Right lobe of liver (tissue), 6 donors: ENCODE data around the gene POLR1C. TPM values are rescaled to one million over a fixed set of nuclear protein-coding genes. Genes with fewer than 3 reads are reported as not detected.

Experiments used
- ATAC-seq, 4 donors: fragments of 200-7000 bp; cut with Tn5 transposase; one replicate each; pipeline ENCODE4 v1.9.1; 2020; ENCODE audit warnings: mild to moderate bottlenecking in 4 of 4, moderate library complexity in 4 of 4
- DNase-seq, 3 donors: peaks; one replicate each; pipeline ENCODE4 v3.0.0-alpha.2; 2020
- H3K27ac ChIP-seq, 3 donors: fragments of 200-600 bp; one replicate each; pipeline ENCODE4 v1.8.0; 2022
- H3K27me3 ChIP-seq, 2 donors: fragments of 200-600 bp; one replicate each; pipeline ENCODE4 v1.8.0; 2022
- H3K36me3 ChIP-seq, 4 donors: fragments of 200-600 bp; sonication (generic) in 1 of 4; one replicate each; pipeline versions ENCODE4 v1.5.1 to v1.8.0; 2017 to 2022; ENCODE audit warnings: control low read depth in 1 of 4
- H3K4me1 ChIP-seq, 4 donors: fragments of 200-600 bp; sonication (generic) in 1 of 4; one replicate each; pipeline versions ENCODE4 v1.5.1 to v1.8.0; 2017 to 2022; ENCODE audit warnings: control low read depth in 1 of 4
- H3K4me3 ChIP-seq, 3 donors: fragments of 200-600 bp; one replicate each; pipeline ENCODE4 v1.8.0; 2022
- H3K9me3 ChIP-seq, 4 donors: fragments of 200-600 bp; sonication (generic) in 1 of 4; one replicate each; pipeline versions ENCODE4 v1.5.1 to v1.8.0; 2017 to 2022; ENCODE audit warnings: control low read depth in 1 of 4
- CTCF ChIP-seq, 4 donors: fragments of 200-600 bp in 3 of 4; fragments of 450-650 bp in 1 of 4; IDR thresholded peaks; one replicate each; pipeline versions ENCODE4 v1.5.1 to v1.8.0; 2016 to 2022; ENCODE audit warnings: antibody characterized with exemption in 4 of 4, mild to moderate bottlenecking in 2 of 4
- POLR2A ChIP-seq: fragments of 450-650 bp; IDR thresholded peaks from one replicate; pipeline ENCODE4 v1.6.1; 2017; ENCODE audit warnings: antibody characterized with exemption, mild to moderate bottlenecking
- WGBS: methylation state at CpG from one replicate; pipeline ENCODE4 v1.1.6; 2018; ENCODE audit warnings: low coverage, low lambda C conversion rate; ENCODE audit not compliant: insufficient coverage; ENCODE audit errors: missing lambda C conversion rate; 5-methylcytosine and 5-hydroxymethylcytosine counted together
- intact Hi-C, 2 donors: fragments of 100-400 bp; cut with DNase I; formaldehyde crosslinking; loops; one replicate each; pipeline versions ENCODE4 v1.11.2 to v1.14.1; 2022
- total RNA-seq, 6 experiments: library from RNA; depleted of rRNA in 2 of 6; stranded (reverse); fragments of >200 nt in 2 of 6; fragmentation: NEBNext Ultra II Directional in 3 of 6; extraction: Animal tissue kit (Norgen Biotek cat#: 25700) in 3 of 6; gene quantifications; one replicate each; pipeline versions ENCODE4 v1.1.0 to v1.2.4, GENCODE V29; 2016 to 2023
- donor health status: DM: no; HTN: yes; CAD: no.
- donor health status: DM: no; HTN: no; CAD: no.
- donor health status: DM: no; HTN: no; CAD: no.
- donor health status: DM: no; HTN: yes; CAD: no.
- donor health status: DM: no; HTN: yes; CAD: no.

POLR1C gene
- total RNA-seq, 6 experiments from 2014 or later: 12.2 to 17.7 (median 14.1) TPM

DNA sequence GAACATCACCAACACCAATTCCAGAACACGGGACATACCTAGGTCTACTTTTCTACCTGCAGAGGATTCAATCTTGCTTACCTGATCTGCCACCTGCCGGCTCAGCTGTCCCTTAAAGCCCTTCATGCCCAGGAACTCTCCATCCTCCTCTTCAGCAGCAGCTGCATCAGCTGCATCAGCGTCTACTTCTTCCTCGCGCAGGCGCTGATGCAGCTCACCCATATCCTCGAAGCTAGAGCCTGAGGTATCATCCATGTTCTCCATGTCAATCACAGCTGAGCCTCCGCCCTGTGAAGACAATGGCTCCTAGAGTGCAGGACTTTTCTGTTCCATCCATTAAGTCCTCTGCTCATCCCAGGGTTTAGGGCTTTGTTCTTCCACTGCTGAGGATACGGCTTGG is 1.1 kb upstream of the POLR1C start:
- Histone ChIP-seq H3K36me3 (peaks cover 5 to 61% (median 25%) of the 10 kb centered on the region in 4 donors), H3K4me1 (peaks cover 0 to 23% (median 10%) of the 10 kb centered on the region in 4 donors), H3K27me3 (no peaks in the 10 kb centered on the region), H3K9me3 (no peaks in the 10 kb centered on the region), H3K4me3 (peak overlapping the region; percentile 77 to 83 (median 77)), H3K27ac (peak overlapping the region in 1 of 3 donors; percentile 63)
- ATAC-seq (no peak), DNase-seq (no peak)
- 69% methylated on average over 9 of the region's 9 CpGs for WGBS
- intact Hi-C loops: no loop called here
- TF ChIP-seq CTCF (IDR thresholded peaks at IDR 0.05) (no peak), POLR2A (no peak)

- peak overlapping the region; percentile 63 to 71 (median 68) for H3K27ac ChIP-seq
- no peaks in the 10 kb centered on the region for H3K27me3 ChIP-seq
- ATAC-seq: no peak
- H3K4me3 ChIP-seq: peak overlapping the region; percentile 77 to 83 (median 77)
- H3K36me3 ChIP-seq: peaks cover 5 to 63% (median 23%) of the 10 kb centered on the region in 4 donors
- TF ChIP-seq POLR2A: no peak
- no peak for TF ChIP-seq CTCF (IDR thresholded peaks at IDR 0.05)
- H3K9me3 ChIP-seq: no peaks in the 10 kb centered on the region
- WGBS: under 1% methylated on average over 9 of the region's 10 CpGs
- DNase-seq: no peak
- H3K4me1 ChIP-seq: peaks cover 0 to 23% (median 10%) of the 10 kb centered on the region in 4 donors
- intact Hi-C loops: no loop called here
Observed at GRCh38 chr6:43516367-43516696, 557 bp upstream of the POLR1C start.

GRCh38 chr6:43517505-43518357 is 842 bp downstream of the POLR1C start:
- Histone ChIP-seq H3K4me1 (peaks cover 0 to 23% (median 10%) of the 10 kb centered on the region in 4 donors), H3K4me3 (peak overlapping the region; percentile 77 to 83 (median 77)), H3K36me3 (peaks cover 5 to 64% (median 29%) of the 10 kb centered on the region in 4 donors), H3K27ac (peak overlapping the region in 1 of 3 donors; percentile 21), H3K27me3 (no peaks in the 10 kb centered on the region), H3K9me3 (no peaks in the 10 kb centered on the region)
- TF ChIP-seq CTCF (IDR thresholded peaks at IDR 0.05) (no peak), POLR2A (no peak)
- WGBS: 4% methylated on average over 10 of the region's 10 CpGs
- intact Hi-C loops: no loop called here
- ATAC-seq (no peak), DNase-seq (no peak)

DNA sequence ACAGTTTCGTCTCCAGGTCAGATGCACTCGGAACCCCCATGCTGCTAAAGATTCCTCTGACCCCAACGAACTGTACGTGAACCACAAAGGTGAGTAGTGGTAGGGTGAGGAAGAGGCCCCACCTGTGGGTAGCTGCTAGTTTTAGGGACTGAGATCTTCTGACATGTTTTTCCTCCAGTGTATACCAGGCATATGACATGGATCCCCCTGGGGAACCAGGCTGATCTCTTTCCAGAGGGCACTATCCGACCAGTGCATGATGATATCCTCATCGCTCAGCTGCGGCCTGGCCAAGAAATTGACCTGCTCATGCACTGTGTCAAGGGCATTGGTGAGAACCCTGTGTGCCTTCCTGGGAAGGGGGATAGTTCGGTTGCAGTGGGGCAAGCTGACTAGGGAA is 3.2 kb downstream of the POLR1C start:
- Histone ChIP-seq H3K4me3 (no peak overlapping the region), H3K27ac (no peak overlapping the region), H3K36me3 (peaks cover 7 to 60% (median 23%) of the 10 kb centered on the region in 4 donors), H3K9me3 (no peaks in the 10 kb centered on the region), H3K27me3 (no peaks in the 10 kb centered on the region), H3K4me1 (peaks cover 0 to 21% (median 10%) of the 10 kb centered on the region in 4 donors)
- WGBS: 100% methylated on average over 1 of the region's 8 CpGs
- intact Hi-C loops: no loop called here
- DNase-seq (no peak), ATAC-seq (no peak)
- TF ChIP-seq POLR2A (no peak), CTCF (IDR thresholded peaks at IDR 0.05) (no peak)
